ENCODE data around the gene CUL1.
A peak's percentile ranks its signal among the peaks of the same experiment; 100 is the strongest.

Gene CUL1

GRCh38 chr7:148698397-148699023 lies at the start of gene CUL1:
TSS of gene CUL1 (plus strand) at chr7:148698903. CDS start at chr7:148730123, 31,220 bp downstream.
- peak; percentile 90 for DNase-seq

- DNase-seq = no peak
Measured at GRCh38 chr7:148650232-148650858, 48.4 kb upstream of the CUL1 start.

DNA sequence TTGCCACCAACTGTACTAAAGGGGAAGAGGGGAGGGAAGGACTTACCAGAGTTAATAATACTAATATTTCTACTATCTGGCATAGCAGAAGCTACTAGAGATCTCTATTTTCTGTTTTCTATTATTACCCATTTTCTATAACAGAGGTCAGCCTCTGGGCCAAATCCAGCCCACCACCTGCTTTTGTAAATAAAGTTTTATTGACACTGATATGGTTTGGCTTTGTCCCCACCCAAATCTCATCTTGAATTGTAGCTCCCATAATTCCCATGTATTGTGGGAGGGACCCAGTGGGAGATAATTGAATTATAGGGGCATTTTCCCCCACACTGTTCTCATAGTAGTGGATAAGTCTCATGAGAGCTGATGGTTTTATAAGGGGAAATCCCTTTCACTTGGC lies 45.9 kb upstream of the CUL1 start:
- DNase-seq = no peak

DNA sequence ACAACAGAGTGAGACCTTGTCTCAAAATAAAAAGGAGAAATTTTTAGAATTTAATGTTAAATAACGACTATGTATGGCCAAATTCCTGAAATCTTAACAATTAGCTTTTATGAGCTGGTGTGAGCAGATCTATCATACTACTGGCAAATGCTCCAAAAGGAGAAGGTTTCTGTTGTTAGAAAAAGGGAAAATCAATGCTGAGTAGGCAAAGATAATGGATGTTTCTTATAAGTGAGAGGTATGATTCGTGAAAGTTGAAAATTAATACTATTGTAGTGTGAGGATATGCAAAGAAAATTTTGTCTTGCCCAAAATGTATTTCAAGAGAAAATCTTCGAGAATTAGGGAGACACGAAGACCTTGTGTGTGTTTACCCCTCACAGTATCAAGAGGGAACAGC lies 40.8 kb upstream of the CUL1 start:
- DNase-seq = no peak

DNA sequence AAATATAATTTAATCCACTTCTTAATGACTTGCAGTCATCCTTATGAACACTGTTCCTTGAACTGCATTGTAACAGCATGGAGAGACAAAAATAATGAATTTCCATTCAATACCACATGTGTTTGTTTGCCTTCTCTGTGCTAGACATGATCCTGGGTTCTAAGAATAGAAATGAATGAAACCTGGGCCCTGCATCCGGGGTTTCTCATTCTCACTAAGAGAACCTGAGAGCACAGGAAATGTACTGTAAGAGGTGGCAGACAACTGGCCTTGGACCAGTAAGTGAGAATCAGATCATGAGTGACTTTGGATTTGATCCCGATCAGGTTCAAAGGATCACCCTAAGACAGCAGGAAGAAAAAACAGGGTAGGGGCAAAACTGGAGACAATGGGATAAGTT lies 37.2 kb upstream of the CUL1 start:
- no peak for DNase-seq

DNA sequence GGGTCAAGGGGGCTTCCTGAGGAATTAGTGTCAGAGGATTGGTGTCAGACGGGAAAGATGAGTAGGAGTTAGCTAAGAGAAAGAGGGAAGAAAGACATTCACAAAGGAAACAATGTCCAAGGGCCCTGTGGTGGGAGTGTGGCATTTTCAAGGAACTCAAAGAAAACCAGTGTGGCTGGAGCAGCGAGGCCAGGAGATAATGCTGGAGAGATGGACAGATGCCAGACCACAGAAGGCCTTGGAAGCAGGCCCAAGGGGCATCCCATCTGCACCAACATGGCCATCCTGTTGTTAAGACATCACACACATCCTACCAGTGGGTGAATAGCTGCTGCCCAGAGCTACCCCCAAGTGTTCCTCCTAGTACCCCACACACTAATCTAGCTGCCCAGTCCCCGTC lies 36.1 kb upstream of the CUL1 start:
- DNase-seq = no peak

GRCh38 chr7:148664324-148664723 lies 34.4 kb upstream of the CUL1 start:
- no peak for DNase-seq

GRCh38 chr7:148665221-148665620 lies 33.5 kb upstream of the CUL1 start:
- no peak for DNase-seq

DNA sequence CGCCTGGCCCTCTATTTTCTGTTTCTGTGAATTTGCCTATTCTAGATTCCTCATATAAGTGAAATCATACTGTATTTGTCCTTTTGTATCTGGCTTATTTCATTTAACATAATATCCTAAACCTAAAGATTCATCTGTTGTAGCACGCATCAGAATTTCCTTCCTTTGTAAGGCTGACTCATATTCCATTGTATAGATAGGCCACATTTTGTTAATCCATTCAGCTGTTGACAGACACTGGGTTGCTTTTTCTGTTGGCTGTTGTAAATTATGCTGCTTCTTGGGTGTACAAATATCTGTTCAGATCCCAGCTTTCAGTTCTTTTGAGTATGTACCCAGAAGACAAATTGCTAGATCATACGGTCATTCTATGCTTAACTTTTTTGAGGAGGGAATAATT lies 28.8 kb upstream of the CUL1 start:
- no peak for DNase-seq

GRCh38 chr7:148670374-148670773 lies 28.3 kb upstream of the CUL1 start:
- no peak for DNase-seq

GRCh38 chr7:148670807-148671206 lies 27.9 kb upstream of the CUL1 start:
- DNase-seq = no peak

GRCh38 chr7:148672041-148672440 lies 26.7 kb upstream of the CUL1 start:
- no peak for DNase-seq

DNA sequence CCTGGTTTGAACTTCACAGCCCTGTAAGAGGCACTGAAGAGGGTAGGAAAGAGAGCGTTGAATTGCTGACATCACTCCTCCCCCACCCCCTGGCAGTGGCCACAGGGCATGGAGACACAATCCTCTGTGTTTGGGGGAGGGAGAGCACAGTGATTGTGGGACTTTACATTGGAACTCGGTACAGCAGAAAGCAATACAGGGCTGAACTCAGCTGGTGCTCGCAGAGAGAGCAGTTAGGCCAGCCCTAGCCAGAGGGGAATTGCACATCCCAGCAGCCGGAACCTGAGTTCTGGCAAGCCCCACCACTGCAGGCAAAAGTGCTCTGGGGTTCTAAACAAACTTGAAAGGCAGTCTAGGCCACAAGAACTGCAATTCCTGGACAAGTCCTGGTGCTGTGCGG lies 24.0 kb upstream of the CUL1 start:
- no peak for DNase-seq

GRCh38 chr7:148676291-148676690 lies 22.4 kb upstream of the CUL1 start:
- no peak for DNase-seq

DNA sequence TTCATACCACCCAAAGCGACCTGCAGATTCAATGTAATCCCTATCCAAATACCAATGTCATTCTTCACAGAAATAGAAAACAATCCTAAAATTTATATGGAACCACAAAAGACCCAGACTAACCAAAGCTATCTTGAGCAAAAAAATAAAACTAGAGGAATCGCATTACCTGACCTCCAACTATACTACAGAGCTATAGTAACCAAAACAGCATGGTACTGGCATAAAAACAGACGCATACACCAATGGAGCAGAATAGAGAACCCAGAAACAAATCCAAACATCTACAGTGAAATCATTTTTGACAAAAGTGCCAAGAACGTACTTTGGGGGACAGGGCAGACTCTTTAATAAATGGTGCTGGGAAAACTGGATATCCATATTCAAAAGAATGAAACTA lies 16.9 kb upstream of the CUL1 start:
- no peak for DNase-seq

GRCh38 chr7:148684289-148684830 lies 14.3 kb upstream of the CUL1 start:
- DNase-seq = no peak

DNA sequence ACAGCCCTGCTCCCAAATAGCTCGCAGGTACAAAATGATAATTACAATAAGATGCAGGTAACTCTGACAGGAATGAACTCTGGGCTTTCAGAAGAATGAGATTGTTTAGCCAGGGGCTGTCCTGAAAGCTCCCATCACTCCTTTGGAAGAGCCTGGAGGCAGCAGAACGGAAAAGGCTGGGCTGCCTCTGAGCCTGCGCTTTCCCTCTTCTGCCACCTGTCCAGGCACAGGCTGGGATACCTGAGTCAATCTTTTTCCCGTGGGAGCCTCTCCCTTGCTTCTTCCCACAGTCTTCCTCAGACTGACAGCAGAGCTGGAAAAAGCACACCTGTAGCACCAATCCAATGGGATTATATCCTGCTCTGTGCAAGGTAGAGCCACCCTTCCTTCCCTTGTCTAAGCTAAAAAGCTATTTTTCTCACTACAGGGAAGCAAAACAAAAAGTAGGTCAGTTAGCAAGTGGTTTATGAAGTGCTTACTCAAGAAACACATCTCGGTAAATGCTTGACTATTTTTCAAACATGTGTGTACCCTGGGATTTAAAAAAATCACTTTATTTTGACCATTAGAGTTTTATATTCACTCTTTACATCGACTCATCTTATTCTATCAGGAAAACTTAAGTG lies 12.3 kb upstream of the CUL1 start:
- DNase-seq = no peak

- DNase-seq = no peak
Measured at GRCh38 chr7:148687555-148687954, 11.1 kb upstream of the CUL1 start.

- no peak for DNase-seq
Measured at GRCh38 chr7:148688526-148688925, 10.2 kb upstream of the CUL1 start.

- no peak for DNase-seq
Measured at GRCh38 chr7:148693651-148694050, 5.1 kb upstream of the CUL1 start.

GRCh38 chr7:148694631-148695030 lies 4.1 kb upstream of the CUL1 start:
- DNase-seq = no peak

- no peak for DNase-seq
Measured at GRCh38 chr7:148695953-148696352, 2.8 kb upstream of the CUL1 start.

- DNase-seq = no peak
Measured at GRCh38 chr7:148696787-148697186, 1.9 kb upstream of the CUL1 start.

DNA sequence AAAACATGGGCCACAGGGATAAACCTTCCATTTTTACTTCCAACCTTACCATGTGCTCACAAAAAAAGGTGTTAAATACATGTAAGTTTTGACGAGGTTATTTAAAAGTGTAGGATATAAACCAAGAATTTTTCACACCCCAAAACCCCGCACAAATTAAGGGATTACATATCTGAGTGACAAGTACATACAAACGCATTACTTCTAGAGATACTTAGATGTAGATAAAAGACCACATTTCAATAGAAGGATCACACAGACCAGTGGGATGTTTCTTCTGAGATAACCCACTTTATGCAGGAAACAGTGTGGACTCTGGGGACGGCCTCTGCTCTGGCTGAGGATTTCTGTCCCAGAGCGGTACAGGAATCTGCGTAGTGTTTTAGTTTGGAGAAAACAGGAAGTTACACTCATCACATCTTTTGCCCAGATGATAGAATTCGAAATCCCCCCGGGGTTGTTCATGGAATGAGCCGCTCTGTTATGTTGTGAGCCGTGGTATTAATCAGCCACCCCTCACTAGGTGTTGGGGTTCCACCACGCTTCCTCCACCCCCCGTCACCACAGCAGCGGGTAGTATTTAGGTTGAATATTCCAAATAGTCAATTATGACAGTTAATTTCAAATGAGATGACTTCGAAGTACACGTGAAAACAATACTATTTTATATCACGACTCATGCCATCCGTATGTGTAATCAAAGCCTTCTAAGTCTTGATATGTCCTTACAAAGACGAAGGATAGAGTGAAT lies 1.3 kb upstream of the CUL1 start:
- DNase-seq = peak; percentile 56
